A549 (cell line): ENCODE results near the gene CDHR5. TPM values are rescaled to one million over a fixed set of nuclear protein-coding genes. Genes with fewer than 3 reads are reported as not detected.

Experiments used
- ATAC-seq, 2 experiments: fragments of 200-7000 bp in 1 of 2; fragments of >200 bp in 1 of 2; cut with Nextera tagmentation in 1 of 2; cut with Tn5 transposase in 1 of 2; 3 replicates each; pipeline versions ENCODE4 v1.8.0 to v1.9.1; 2018 to 2020; ENCODE audit warnings: mild to moderate bottlenecking in 1 of 2, moderate library complexity in 1 of 2
- CTCF ChIA-PET: fragments of 300-600 bp; sonication (Branson Sonifier 250); formaldehyde crosslinking; extraction: SDS; loops from one replicate; lab custom pipeline; 2021; ENCODE audit warnings: antibody characterized with exemption, inconsistent platforms; lab: Yijun Ruan, JAX
- POLR2A ChIA-PET: fragments of 350-600 bp; formaldehyde crosslinking; extraction: SDS; loops from one replicate; lab custom pipeline; 2021; ENCODE audit warnings: antibody characterized with exemption, inconsistent platforms; lab: Yijun Ruan, JAX
- DNase-seq, 2 experiments: peaks; one replicate each; pipeline versions ENCODE4 v3.0.0 to v3.0.0-alpha.2; 2011 to 2016; ENCODE audit warnings: low read depth in 1 of 2, low spot score in 1 of 2
- FAIRE-seq: peaks from 2 replicates; lab custom pipeline; 2011; peaks lifted over from hg19 to GRCh38; lab: Jason Lieb, UNC
- H3K27ac ChIP-seq, 2 experiments: fragments of >200 bp; sonication (Bioruptor Twin); formaldehyde crosslinking; 3 replicates each; pipeline ENCODE4 v1.5.1; 2016 to 2017
- H3K4me1 ChIP-seq: fragments of >200 bp; sonication (Bioruptor Twin); formaldehyde crosslinking; 3 replicates; pipeline ENCODE4 v1.6.1; 2016
- H3K4me2 ChIP-seq: fragments of >200 bp; sonication (Bioruptor Twin); formaldehyde crosslinking; 3 replicates; pipeline ENCODE4 v1.6.1; 2016
- H3K4me3 ChIP-seq: fragments of >200 bp; sonication (Bioruptor Twin); formaldehyde crosslinking; 3 replicates; pipeline ENCODE4 v1.5.1; 2016
- H3K9me3 ChIP-seq: fragments of >200 bp; sonication (Bioruptor Twin); formaldehyde crosslinking; 3 replicates; pipeline ENCODE4 v1.6.1; 2016
- ATOH8 ChIP-seq: fragments of 250-450 bp; sonication (Bioruptor Pico); IDR thresholded peaks from 2 replicates; pipeline ENCODE4 v1.5.0; 2020; ENCODE audit warnings: low read depth, mild to moderate bottlenecking, moderate library complexity
- BCL3 ChIP-seq: fragments of >200 bp; sonication (Bioruptor Twin); formaldehyde crosslinking; IDR thresholded peaks from 3 replicates; pipeline ENCODE4 v1.6.1; 2016
- BHLHE40 ChIP-seq: IDR thresholded peaks from 2 replicates; pipeline ENCODE4 v1.6.1; 2012; ENCODE audit warnings: low read depth, low read length, inconsistent platforms
- CBX2 ChIP-seq: fragments of 200-600 bp; sonication (generic); IDR thresholded peaks from 2 replicates; pipeline ENCODE4 v1.6.1; 2016; ENCODE audit warnings: low read depth, mild to moderate bottlenecking, borderline replicate concordance
- CBX8 ChIP-seq: fragments of 200-600 bp; sonication (generic); IDR thresholded peaks from 2 replicates; pipeline ENCODE4 v1.6.1; 2016
- CHD2 ChIP-seq: fragments of 150-350 bp; IDR thresholded peaks from 2 replicates; pipeline ENCODE4 v1.6.1; 2014; ENCODE audit warnings: low read length; ENCODE audit not compliant: partially characterized antibody
- E2F6 ChIP-seq: IDR thresholded peaks from 2 replicates; pipeline ENCODE4 v1.6.1; 2012; ENCODE audit warnings: low read depth, borderline replicate concordance
- EHF ChIP-seq: fragments of 250-450 bp; sonication (Bioruptor Pico); IDR thresholded peaks from 2 replicates; pipeline ENCODE4 v1.5.0; 2020; ENCODE audit warnings: mild to moderate bottlenecking
- ELK1 ChIP-seq: fragments of 150-350 bp; IDR thresholded peaks from 2 replicates; pipeline ENCODE4 v1.6.1; 2014; ENCODE audit warnings: low read depth, mild to moderate bottlenecking, low read length
- FOSL2 ChIP-seq, 2 experiments: fragments of 450-650 bp in 1 of 2; fragments of >200 bp in 1 of 2; sonication (Bioruptor Twin) in 1 of 2; formaldehyde crosslinking; IDR thresholded peaks; 2 replicates each; pipeline versions ENCODE4 v1.5.0 to v1.6.1; 2016 to 2020; ENCODE audit warnings: mild to moderate bottlenecking in 1 of 2, moderate library complexity in 1 of 2
- FOXS1 ChIP-seq: fragments of 250-450 bp; sonication (Bioruptor Pico); IDR thresholded peaks from 2 replicates; pipeline ENCODE4 v1.5.0; 2020; ENCODE audit warnings: mild to moderate bottlenecking, moderate library complexity
- GATA3 ChIP-seq: IDR thresholded peaks from 2 replicates; pipeline ENCODE4 v1.6.1; 2012; ENCODE audit warnings: borderline replicate concordance
- HEYL ChIP-seq: fragments of 250-450 bp; sonication (Bioruptor Pico); IDR thresholded peaks from 2 replicates; pipeline ENCODE4 v1.8.0; 2021; ENCODE audit warnings: mild to moderate bottlenecking, moderate library complexity
- KDM1A ChIP-seq: fragments of 200-600 bp; sonication (generic); IDR thresholded peaks from 2 replicates; pipeline ENCODE4 v1.6.1; 2016; ENCODE audit warnings: low read depth, mild to moderate bottlenecking
- MYC ChIP-seq: IDR thresholded peaks from 2 replicates; pipeline ENCODE4 v1.6.1; 2012; ENCODE audit warnings: mild to moderate bottlenecking, inconsistent platforms, low read length, improper control_type of control experiment, borderline replicate concordance
- NR3C1 ChIP-seq: fragments of >200 bp; sonication (Bioruptor Twin); formaldehyde crosslinking; IDR thresholded peaks from 3 replicates; pipeline ENCODE4 v1.6.1; 2017
- RARB ChIP-seq: fragments of 250-450 bp; sonication (Bioruptor Pico); IDR thresholded peaks from 2 replicates; pipeline ENCODE4 v1.8.0; 2021; ENCODE audit warnings: mild to moderate bottlenecking, moderate library complexity
- SMC3 ChIP-seq: fragments of >200 bp; sonication (Bioruptor Twin); formaldehyde crosslinking; IDR thresholded peaks from 3 replicates; pipeline ENCODE4 v1.6.1; 2018; ENCODE audit warnings: inconsistent platforms
- SREBF2 ChIP-seq: fragments of 450-650 bp; IDR thresholded peaks from 2 replicates; pipeline ENCODE4 v1.6.1; 2014; ENCODE audit warnings: mild to moderate bottlenecking, moderate library complexity
- TFCP2L1 ChIP-seq: fragments of 250-450 bp; sonication (Bioruptor Pico); IDR thresholded peaks from 2 replicates; pipeline ENCODE4 v1.5.0; 2021; ENCODE audit warnings: mild to moderate bottlenecking
- WGBS: methylation state at CpG from one replicate; pipeline ENCODE4 v1.1.6; 2017; ENCODE audit errors: missing lambda C conversion rate; 5-methylcytosine and 5-hydroxymethylcytosine counted together
- polyA plus RNA-seq, 4 experiments: library from polyadenylated mRNA; depleted of rRNA in 3 of 4; stranded (reverse); fragments of >200 nt; fragmentation: RNase III in 1 of 4; extraction: RNeasy Plus Mini Kit Qiagen cat#74134 plus additional on column Dnase treatment in 1 of 4; gene quantifications; 2 replicates in 3 of 4; 3 replicates in 1 of 4; pipeline ENCODE4 v1.2.3, GENCODE V29; 2011 to 2017
- TF ChIP-seq, protein P1 (sequence below): IDR thresholded peaks from 2 replicates; pipeline ENCODE4 v1.6.1; 2012
- TF ChIP-seq, protein P2 (sequence below): fragments of 250-450 bp; sonication (Bioruptor Pico); IDR thresholded peaks from 2 replicates; pipeline ENCODE4 v1.5.0; 2021; ENCODE audit warnings: mild to moderate bottlenecking, moderate library complexity, borderline replicate concordance
- TF ChIP-seq, protein P3 (sequence below): IDR thresholded peaks from 2 replicates; pipeline ENCODE4 v1.6.1; 2012
- TF ChIP-seq, protein P4 (sequence below): fragments of >200 bp; sonication (Bioruptor Twin); formaldehyde crosslinking; IDR thresholded peaks from 2 replicates; pipeline ENCODE4 v1.6.1; 2016

CDHR5 gene
- polyA plus RNA-seq, 2 of the 4 experiments (the other 2 are of a cell fraction): 0.08 to 0.12 TPM

DNA sequence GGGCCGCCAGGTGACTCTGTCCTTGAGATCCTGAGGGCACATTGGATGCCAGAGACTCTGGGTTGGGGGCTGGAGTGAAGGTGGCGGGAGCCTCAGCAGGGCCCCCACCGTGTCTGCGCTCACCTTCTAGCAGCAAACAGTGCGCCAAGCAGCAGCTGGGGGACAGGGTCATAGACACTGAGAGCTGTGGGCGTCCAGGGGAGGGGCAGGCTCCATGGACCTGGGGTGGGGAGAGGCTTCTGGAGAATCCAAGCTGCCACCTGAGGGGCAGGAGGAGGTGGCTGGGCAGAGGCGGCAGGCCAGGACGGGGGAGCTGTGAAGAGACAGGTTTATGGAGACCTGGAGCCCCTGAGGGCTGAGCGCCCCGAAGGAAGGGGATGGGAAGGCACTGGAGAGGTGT, 40.5 kb downstream of the CDHR5 start:
- DNase-seq (no peak), ATAC-seq (no peak), FAIRE-seq (no peak)
- Histone ChIP-seq H3K9me3 (no peaks in the 10 kb centered on the region), H3K4me2 (no peak overlapping the region), H3K4me3 (no peak overlapping the region), H3K27ac (no peak overlapping the region), H3K4me1 (peaks cover 25% of the 10 kb centered on the region)
- ChIA-PET POLR2A (no interaction called here), CTCF (interaction anchor here (1.3 kb wide), 2 partner anchors 32 to 65 kb away, joined by 3 to 4 read pairs; partner anchors contain the start of gene IRF7)
- WGBS: 89% methylated on average over 10 of the region's 10 CpGs
- TF ChIP-seq TFCP2L1 (CRISPR knock-in tag) (no peak), CBX8 (no peak), SREBF2 (no peak), FOXS1 (CRISPR knock-in tag) (no peak), FOSL2 (IDR thresholded peaks at IDR 0.05) (no peak), FOSL2 (CRISPR knock-in tag; IDR thresholded peaks at IDR 0.05) (no peak), NR3C1 (no peak), GATA3 (no peak), BCL3 (no peak), E2F6 (no peak)
- TF ChIP-seq, protein P1, sequence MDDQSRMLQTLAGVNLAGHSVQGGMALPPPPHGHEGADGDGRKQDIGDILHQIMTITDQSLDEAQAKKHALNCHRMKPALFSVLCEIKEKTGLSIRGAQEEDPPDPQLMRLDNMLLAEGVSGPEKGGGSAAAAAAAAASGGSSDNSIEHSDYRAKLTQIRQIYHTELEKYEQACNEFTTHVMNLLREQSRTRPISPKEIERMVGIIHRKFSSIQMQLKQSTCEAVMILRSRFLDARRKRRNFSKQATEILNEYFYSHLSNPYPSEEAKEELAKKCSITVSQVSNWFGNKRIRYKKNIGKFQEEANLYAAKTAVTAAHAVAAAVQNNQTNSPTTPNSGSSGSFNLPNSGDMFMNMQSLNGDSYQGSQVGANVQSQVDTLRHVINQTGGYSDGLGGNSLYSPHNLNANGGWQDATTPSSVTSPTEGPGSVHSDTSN: no peak
- TF ChIP-seq, protein P2, sequence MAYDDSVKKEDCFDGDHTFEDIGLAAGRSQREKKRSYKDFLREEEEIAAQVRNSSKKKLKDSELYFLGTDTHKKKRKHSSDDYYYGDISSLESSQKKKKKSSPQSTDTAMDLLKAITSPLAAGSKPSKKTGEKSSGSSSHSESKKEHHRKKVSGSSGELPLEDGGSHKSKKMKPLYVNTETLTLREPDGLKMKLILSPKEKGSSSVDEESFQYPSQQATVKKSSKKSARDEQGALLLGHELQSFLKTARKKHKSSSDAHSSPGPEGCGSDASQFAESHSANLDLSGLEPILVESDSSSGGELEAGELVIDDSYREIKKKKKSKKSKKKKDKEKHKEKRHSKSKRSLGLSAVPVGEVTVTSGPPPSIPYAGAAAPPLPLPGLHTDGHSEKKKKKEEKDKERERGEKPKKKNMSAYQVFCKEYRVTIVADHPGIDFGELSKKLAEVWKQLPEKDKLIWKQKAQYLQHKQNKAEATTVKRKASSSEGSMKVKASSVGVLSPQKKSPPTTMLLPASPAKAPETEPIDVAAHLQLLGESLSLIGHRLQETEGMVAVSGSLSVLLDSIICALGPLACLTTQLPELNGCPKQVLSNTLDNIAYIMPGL (CRISPR knock-in tag): no peak

GRCh38 chr11:581752-582151, 43.0 kb downstream of the CDHR5 start:
- Histone ChIP-seq H3K9me3 (no peaks in the 10 kb centered on the region), H3K4me3 (no peak overlapping the region), H3K4me1 (peaks cover 20% of the 10 kb centered on the region), H3K4me2 (no peak overlapping the region), H3K27ac (no peak overlapping the region)
- 95% methylated on average over 17 of the region's 17 CpGs for WGBS
- ChIA-PET POLR2A (no interaction called here), CTCF (interaction anchor here (1.1 kb wide), 1 partner anchor 20 kb away, joined by 3 read pairs; no protein-coding TSS in a partner anchor)
- no peak for DNase-seq
- no peak for FAIRE-seq
- TF ChIP-seq HEYL (CRISPR knock-in tag) (no peak), FOSL2 (IDR thresholded peaks at IDR 0.05) (no peak), FOSL2 (CRISPR knock-in tag; IDR thresholded peaks at IDR 0.05) (no peak), KDM1A (no peak), CHD2 (no peak), CBX8 (no peak), MYC (no peak), SMC3 (no peak), ATOH8 (no peak), EHF (no peak), TFCP2L1 (CRISPR knock-in tag) (no peak), RARB (CRISPR knock-in tag) (no peak), CBX2 (no peak), ELK1 (no peak), BHLHE40 (no peak)
- TF ChIP-seq, protein P3, sequence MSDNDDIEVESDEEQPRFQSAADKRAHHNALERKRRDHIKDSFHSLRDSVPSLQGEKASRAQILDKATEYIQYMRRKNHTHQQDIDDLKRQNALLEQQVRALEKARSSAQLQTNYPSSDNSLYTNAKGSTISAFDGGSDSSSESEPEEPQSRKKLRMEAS: no peak
- TF ChIP-seq, protein P4, sequence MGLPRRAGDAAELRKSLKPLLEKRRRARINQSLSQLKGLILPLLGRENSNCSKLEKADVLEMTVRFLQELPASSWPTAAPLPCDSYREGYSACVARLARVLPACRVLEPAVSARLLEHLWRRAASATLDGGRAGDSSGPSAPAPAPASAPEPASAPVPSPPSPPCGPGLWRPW: no peak
- ATAC-seq: no peak
